Panc1 (cell line): Measurements from ENCODE around the gene CDK2AP2. TPM values are rescaled to one million over a fixed set of nuclear protein-coding genes. Genes with fewer than 3 reads are reported as not detected.

Source experiments
- ATAC-seq: fragments of 200-7000 bp; cut with Tn5 transposase; 2 replicates; pipeline ENCODE4 v1.9.1; 2020; ENCODE audit warnings: mild to moderate bottlenecking, moderate library complexity
- BruUV-seq: library from RNA; stranded (reverse); fragments of 400-500 nt; replicated peaks from 2 replicates; lab custom pipeline; 2021; lab: Mats Ljungman, UMichigan
- CTCF ChIA-PET: fragments of 300-600 bp; sonication (Branson Sonifier 250); formaldehyde crosslinking; loops from one replicate; lab custom pipeline; 2022; ENCODE audit warnings: antibody characterized with exemption; lab: Charles Lee
- POLR2A ChIA-PET: fragments of 300-600 bp; sonication (Branson Sonifier 250); formaldehyde crosslinking; loops from one replicate; lab custom pipeline; 2022; ENCODE audit warnings: antibody characterized with exemption; lab: Charles Lee
- DNase-seq: peaks from one replicate; pipeline ENCODE4 v3.0.0-alpha.2; 2010; ENCODE audit warnings: low read depth, low spot score
- H3K27ac ChIP-seq: 2 replicates; pipeline ENCODE4 v1.5.1; 2011; ENCODE audit warnings: mild to moderate bottlenecking, low read length, inconsistent platforms
- H3K27me3 ChIP-seq: fragments of 200-500 bp; sonication (Bioruptor generic); 2 replicates; pipeline ENCODE4 v1.6.0; 2014; ENCODE audit warnings: low read length, inconsistent platforms; ENCODE audit not compliant: control insufficient read depth, insufficient read depth
- H3K36me3 ChIP-seq: fragments of 200-500 bp; sonication (Bioruptor generic); 2 replicates; pipeline ENCODE4 v1.5.1; 2014; ENCODE audit warnings: inconsistent platforms, mild to moderate bottlenecking, low read length, moderate library complexity; ENCODE audit not compliant: control insufficient read depth, insufficient read depth
- H3K4me1 ChIP-seq: 2 replicates; pipeline ENCODE4 v1.5.1; 2011; ENCODE audit warnings: inconsistent platforms, mild to moderate bottlenecking, low read length, moderate library complexity; ENCODE audit not compliant: control insufficient read depth, insufficient read depth
- H3K4me3 ChIP-seq, 2 experiments: 2 replicates each; pipeline ENCODE4 v1.5.1; 2011 to 2012; ENCODE audit warnings: low read depth in 2 of 2, low read length in 2 of 2, mild to moderate bottlenecking in 2 of 2, inconsistent platforms in 1 of 2, moderate library complexity in 1 of 2
- H3K9me3 ChIP-seq: fragments of 200-500 bp; sonication (Bioruptor generic); 2 replicates; pipeline ENCODE4 v1.5.1; 2014; ENCODE audit warnings: low read depth, mild to moderate bottlenecking, inconsistent platforms, low read length, moderate library complexity; ENCODE audit not compliant: control insufficient read depth, insufficient read depth
- POLR2AphosphoS5 ChIP-seq: IDR thresholded peaks from 2 replicates; pipeline ENCODE4 v1.6.1; 2012; ENCODE audit warnings: mild to moderate bottlenecking, low read depth, low read length, moderate library complexity
- SIN3A ChIP-seq: IDR thresholded peaks from 2 replicates; pipeline ENCODE4 v1.6.1; 2012; ENCODE audit warnings: low read depth, mild to moderate bottlenecking, low read length, moderate library complexity, borderline replicate concordance; ENCODE audit not compliant: insufficient read depth
- TCF7L2 ChIP-seq: IDR thresholded peaks from 2 replicates; pipeline ENCODE4 v1.6.1; 2011; ENCODE audit warnings: mild to moderate bottlenecking, low read depth, low read length, inconsistent platforms
- in situ Hi-C: cut with HindIII; loops from 2 replicates; pipeline ENCODE4 v1.10.0; 2016; ENCODE audit warnings: low sequenced_read_pairs, low pct_unique_long_range_greater_than_20kb
- intact Hi-C: fragments of 100-400 bp; cut with micrococcal nuclease; formaldehyde crosslinking; loops from one replicate; pipeline ENCODE4 v1.10.0; 2022; ENCODE audit not compliant: unreplicated experiment
- total RNA-seq: library from RNA; stranded (reverse); gene quantifications from one replicate; pipeline ENCODE4 v1.2.1, GENCODE V29; 2021; ENCODE audit not compliant: unreplicated experiment
- TF ChIP-seq, protein P1 (sequence below), 2 experiments: IDR thresholded peaks; 2 replicates each; pipeline ENCODE4 v1.6.1; 2011 to 2012; ENCODE audit warnings: low read depth in 2 of 2, control low read depth in 1 of 2, low read length in 1 of 2, mild to moderate bottlenecking in 1 of 2, moderate library complexity in 1 of 2; ENCODE audit not compliant: insufficient read depth in 1 of 2
- TF ChIP-seq, protein P2 (sequence below): fragments of 450-650 bp; IDR thresholded peaks from 2 replicates; pipeline ENCODE4 v1.5.1; 2017; ENCODE audit warnings: mild to moderate bottlenecking

Gene CDK2AP2
- total RNA-seq, 1 experiment from 2014 or later = 76.1 TPM

DNA sequence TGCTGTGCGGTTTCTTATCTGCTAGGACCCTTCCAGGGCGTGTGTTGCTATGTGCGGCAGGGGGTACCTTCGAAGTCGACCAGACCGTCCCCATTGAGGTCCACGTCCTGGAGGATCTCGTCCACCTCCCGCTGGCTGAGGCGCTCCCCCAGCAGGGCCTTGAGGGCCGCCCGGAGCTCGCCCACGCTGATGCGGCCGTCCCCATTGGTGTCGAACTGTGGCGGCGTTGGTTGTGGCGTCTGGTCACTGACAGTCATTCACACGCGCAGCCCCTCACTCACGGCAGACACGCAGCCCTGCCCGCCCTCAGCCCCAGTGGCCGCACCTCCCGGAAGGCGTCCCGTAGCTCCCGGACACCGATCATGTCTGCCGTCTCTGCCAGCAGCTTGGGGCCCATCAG lies 11.8 kb upstream of the CDK2AP2 start:
- BruUV-seq = no TSS peak
- ChIA-PET CTCF (no interaction called here), POLR2A (no interaction called here)
- no peak overlapping the region for H3K4me3 ChIP-seq
- no peaks in the 10 kb centered on the region for H3K36me3 ChIP-seq
- intact Hi-C loops = no loop called here
- no peaks in the 10 kb centered on the region for H3K9me3 ChIP-seq
- TF ChIP-seq, protein P1, sequence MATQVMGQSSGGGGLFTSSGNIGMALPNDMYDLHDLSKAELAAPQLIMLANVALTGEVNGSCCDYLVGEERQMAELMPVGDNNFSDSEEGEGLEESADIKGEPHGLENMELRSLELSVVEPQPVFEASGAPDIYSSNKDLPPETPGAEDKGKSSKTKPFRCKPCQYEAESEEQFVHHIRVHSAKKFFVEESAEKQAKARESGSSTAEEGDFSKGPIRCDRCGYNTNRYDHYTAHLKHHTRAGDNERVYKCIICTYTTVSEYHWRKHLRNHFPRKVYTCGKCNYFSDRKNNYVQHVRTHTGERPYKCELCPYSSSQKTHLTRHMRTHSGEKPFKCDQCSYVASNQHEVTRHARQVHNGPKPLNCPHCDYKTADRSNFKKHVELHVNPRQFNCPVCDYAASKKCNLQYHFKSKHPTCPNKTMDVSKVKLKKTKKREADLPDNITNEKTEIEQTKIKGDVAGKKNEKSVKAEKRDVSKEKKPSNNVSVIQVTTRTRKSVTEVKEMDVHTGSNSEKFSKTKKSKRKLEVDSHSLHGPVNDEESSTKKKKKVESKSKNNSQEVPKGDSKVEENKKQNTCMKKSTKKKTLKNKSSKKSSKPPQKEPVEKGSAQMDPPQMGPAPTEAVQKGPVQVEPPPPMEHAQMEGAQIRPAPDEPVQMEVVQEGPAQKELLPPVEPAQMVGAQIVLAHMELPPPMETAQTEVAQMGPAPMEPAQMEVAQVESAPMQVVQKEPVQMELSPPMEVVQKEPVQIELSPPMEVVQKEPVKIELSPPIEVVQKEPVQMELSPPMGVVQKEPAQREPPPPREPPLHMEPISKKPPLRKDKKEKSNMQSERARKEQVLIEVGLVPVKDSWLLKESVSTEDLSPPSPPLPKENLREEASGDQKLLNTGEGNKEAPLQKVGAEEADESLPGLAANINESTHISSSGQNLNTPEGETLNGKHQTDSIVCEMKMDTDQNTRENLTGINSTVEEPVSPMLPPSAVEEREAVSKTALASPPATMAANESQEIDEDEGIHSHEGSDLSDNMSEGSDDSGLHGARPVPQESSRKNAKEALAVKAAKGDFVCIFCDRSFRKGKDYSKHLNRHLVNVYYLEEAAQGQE (IDR thresholded peaks at IDR 0.05; ENCODE audit: insufficient read depth in 1 of 2, low read depth in 2 of 2, low read length in 1 of 2) = no peak
- TF ChIP-seq, protein P2, sequence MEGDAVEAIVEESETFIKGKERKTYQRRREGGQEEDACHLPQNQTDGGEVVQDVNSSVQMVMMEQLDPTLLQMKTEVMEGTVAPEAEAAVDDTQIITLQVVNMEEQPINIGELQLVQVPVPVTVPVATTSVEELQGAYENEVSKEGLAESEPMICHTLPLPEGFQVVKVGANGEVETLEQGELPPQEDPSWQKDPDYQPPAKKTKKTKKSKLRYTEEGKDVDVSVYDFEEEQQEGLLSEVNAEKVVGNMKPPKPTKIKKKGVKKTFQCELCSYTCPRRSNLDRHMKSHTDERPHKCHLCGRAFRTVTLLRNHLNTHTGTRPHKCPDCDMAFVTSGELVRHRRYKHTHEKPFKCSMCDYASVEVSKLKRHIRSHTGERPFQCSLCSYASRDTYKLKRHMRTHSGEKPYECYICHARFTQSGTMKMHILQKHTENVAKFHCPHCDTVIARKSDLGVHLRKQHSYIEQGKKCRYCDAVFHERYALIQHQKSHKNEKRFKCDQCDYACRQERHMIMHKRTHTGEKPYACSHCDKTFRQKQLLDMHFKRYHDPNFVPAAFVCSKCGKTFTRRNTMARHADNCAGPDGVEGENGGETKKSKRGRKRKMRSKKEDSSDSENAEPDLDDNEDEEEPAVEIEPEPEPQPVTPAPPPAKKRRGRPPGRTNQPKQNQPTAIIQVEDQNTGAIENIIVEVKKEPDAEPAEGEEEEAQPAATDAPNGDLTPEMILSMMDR = no peak
- TF ChIP-seq SIN3A (no peak), POLR2AphosphoS5 (no peak), TCF7L2 (no peak)
- H3K4me1 ChIP-seq = peaks cover 3% of the 10 kb centered on the region; the same call in 1 of the 2 replicates
- ATAC-seq = no peak
- H3K27me3 ChIP-seq = no peaks in the 10 kb centered on the region
- in situ Hi-C loops = no loop called here
- DNase-seq = no peak
- no peak overlapping the region for H3K27ac ChIP-seq

DNA sequence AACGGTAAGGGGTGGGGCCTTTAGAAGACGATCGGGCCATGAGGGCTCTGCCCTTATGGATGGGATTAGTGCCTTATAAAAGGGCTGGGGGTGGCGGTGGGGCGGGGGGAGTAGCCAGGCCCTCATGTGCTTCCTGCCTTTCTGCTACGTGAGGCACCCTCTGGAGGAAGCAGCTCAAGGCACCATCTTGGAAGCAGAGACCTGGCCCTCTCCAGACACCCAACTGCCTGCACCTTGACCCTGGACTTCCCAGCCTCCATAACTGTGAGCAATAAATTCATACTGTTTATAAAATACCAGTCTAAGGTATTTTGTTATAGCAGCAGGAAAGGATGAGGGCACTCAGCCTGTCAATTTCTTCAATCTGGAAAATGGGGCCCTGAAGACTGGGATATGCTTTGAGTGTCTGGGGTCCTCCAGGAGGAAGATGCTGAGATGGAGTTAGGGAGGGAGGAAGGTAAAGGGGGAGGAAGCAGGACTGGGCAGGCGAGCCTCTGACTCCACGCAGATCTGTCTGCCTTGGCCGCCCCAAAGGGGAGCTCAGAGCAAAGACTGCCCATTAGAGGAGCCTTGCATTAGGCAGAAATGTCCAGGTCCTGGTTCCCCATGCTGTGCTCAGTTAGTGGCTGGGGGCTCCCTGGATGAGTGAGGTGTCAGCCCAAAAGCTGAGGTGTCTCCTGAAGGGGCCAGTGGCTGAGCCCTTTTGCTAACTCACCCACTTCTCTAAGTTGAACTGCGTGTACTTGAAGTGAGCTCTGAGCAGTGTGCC lies 10.0 kb upstream of the CDK2AP2 start:
- Histone ChIP-seq H3K36me3 (no peaks in the 10 kb centered on the region), H3K27me3 (no peaks in the 10 kb centered on the region), H3K4me3 (no peak overlapping the region), H3K9me3 (no peaks in the 10 kb centered on the region), H3K27ac (no peak overlapping the region), H3K4me1 (no peaks in the 10 kb centered on the region)
- no TSS peak for BruUV-seq
- in situ Hi-C loops = no loop called here
- ATAC-seq (no peak), DNase-seq (no peak)
- ChIA-PET CTCF (no interaction called here), POLR2A (interaction anchor here (0.6 kb wide), 1 partner anchor 13 kb away, joined by 4 read pairs; no protein-coding TSS in a partner anchor)
- intact Hi-C loops = no loop called here
- no peak for TF ChIP-seq POLR2AphosphoS5
- TF ChIP-seq SIN3A = no peak
- TF ChIP-seq, protein P2 = no peak
- TF ChIP-seq TCF7L2 = no peak
- TF ChIP-seq, protein P1 (IDR thresholded peaks at IDR 0.05; ENCODE audit: insufficient read depth in 1 of 2, low read depth in 2 of 2, low read length in 1 of 2) = no peak
